AG04450 (cell line): Measurements from ENCODE around the gene HTT. TPM values are rescaled to one million over a fixed set of nuclear protein-coding genes. Genes with fewer than 3 reads are reported as not detected.

Source experiments
- CTCF ChIA-PET: fragments of 300-600, 350-600 bp; formaldehyde crosslinking; extraction: SDS; loops from one replicate; lab custom pipeline; 2022; ENCODE audit warnings: antibody characterized with exemption, inconsistent platforms; lab: Charles Lee
- POLR2A ChIA-PET: fragments of 350-600 bp; formaldehyde crosslinking; extraction: SDS; loops from one replicate; lab custom pipeline; 2021; ENCODE audit warnings: antibody characterized with exemption, inconsistent platforms; lab: Yijun Ruan, JAX
- DNase-seq: peaks from one replicate; pipeline ENCODE4 v3.0.0-alpha.2; 2011; ENCODE audit warnings: low read depth, low spot score
- H3K27ac ChIP-seq: one replicate; pipeline ENCODE4 v1.5.1; 2012; ENCODE audit warnings: low read depth, low read length, control low read depth
- H3K27me3 ChIP-seq: one replicate; pipeline ENCODE4 v1.6.0; 2012; ENCODE audit warnings: low read length; ENCODE audit not compliant: control insufficient read depth, insufficient read depth
- H3K4me3 ChIP-seq: 2 replicates; pipeline ENCODE4 v1.5.1; 2011; ENCODE audit warnings: mild to moderate bottlenecking, low read depth, low read length, control low read depth
- H3K9me3 ChIP-seq: 2 replicates; pipeline ENCODE4 v1.5.1; 2012; ENCODE audit warnings: low read length; ENCODE audit not compliant: control insufficient read depth, insufficient read depth
- polyA plus RNA-seq: library from polyadenylated mRNA; depleted of rRNA; stranded (reverse); fragments of >200 nt; gene quantifications from 2 replicates; pipeline ENCODE4 v1.2.3, GENCODE V29; 2011
- TF ChIP-seq, protein P1 (sequence below): IDR thresholded peaks from 2 replicates; pipeline ENCODE4 v1.5.1; 2011; ENCODE audit warnings: low read depth, low read length, control low read depth, inconsistent platforms

Gene HTT
- polyA plus RNA-seq, 1 experiment: 14.5 TPM

DNA sequence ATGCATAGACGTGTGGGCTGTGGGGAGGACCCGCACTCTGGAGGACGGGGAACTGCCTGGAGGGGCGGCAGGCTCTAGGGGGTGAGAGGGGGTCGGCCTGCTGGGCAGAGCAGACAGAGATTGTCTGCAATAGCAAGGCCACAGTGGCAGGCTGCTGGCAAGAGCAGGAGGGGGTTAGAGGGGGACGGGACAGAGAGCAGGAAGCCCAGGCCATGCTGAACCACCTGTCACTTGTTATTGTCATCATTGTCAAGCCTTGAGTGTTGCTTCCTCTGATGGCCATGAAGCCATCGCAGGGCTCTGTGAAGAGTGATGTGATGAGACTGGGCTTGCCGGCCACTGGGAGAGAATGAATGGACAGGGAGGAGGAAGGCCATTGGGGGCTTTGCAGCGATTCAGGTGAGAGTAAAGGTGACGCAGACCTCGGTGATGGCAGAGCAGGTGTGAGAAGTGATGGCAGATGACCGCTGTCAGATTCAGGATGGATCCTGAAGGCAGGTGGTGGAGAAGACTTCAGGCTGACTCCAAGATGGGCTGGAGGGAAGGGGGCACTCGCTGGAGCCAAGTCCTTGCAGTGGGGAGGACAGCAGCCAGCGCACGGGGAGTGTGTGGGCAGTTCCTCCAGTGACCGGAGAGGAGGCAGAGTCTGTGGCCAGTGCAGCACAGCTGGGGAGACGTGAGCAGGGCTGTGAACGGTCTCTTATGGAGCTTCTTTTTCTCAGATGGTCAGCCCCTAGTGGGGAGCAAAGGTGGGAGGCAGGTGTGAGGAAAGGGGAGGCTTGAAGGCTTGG lies 43.7 kb upstream of the HTT start:
- CTCF ChIA-PET: no interaction called here

DNA sequence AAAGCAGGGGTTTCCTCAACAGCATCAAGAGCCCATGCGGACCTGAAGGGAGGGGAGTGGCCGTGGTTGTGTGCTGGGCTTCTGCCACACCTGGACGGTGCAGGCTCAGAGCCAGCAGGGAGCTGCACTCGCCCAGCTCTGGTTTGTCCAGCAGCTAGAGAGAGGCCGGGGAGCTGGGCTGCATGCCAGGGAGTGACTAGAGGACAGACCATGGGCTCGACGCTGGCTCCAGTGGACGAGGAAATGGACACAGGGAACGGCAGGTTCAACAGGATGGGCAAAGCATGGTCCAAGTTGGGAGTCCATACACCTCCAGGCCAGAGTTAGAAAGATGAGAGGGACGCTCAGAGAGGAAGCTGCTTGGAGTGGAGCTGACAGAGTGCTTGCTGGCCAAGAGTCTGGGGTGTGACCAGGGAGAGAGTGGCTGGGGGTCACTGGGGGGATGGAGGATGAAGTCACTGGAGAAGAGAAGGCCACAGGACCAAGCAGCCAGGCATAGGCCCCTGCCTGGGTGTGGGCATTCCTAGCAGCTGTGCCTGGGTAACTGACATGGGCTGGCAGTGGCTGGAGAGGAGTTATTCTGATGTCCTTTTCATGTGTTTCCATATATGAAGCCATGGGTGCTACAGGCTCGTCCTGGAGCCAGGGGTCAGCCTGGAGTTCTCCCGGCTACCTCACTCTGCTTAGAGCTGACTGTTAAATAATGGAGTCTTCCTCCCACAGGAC lies 43.0 kb upstream of the HTT start:
- TF ChIP-seq, protein P1, sequence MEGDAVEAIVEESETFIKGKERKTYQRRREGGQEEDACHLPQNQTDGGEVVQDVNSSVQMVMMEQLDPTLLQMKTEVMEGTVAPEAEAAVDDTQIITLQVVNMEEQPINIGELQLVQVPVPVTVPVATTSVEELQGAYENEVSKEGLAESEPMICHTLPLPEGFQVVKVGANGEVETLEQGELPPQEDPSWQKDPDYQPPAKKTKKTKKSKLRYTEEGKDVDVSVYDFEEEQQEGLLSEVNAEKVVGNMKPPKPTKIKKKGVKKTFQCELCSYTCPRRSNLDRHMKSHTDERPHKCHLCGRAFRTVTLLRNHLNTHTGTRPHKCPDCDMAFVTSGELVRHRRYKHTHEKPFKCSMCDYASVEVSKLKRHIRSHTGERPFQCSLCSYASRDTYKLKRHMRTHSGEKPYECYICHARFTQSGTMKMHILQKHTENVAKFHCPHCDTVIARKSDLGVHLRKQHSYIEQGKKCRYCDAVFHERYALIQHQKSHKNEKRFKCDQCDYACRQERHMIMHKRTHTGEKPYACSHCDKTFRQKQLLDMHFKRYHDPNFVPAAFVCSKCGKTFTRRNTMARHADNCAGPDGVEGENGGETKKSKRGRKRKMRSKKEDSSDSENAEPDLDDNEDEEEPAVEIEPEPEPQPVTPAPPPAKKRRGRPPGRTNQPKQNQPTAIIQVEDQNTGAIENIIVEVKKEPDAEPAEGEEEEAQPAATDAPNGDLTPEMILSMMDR: no peak
- Histone ChIP-seq H3K4me3 (no peak overlapping the region), H3K27ac (no peak overlapping the region), H3K9me3 (no peaks in the 10 kb centered on the region; the same call in 1 of the 2 replicates), H3K27me3 (peaks cover 22% of the 10 kb centered on the region)
- ChIA-PET POLR2A (interaction anchor here (0.5 kb wide), 1 partner anchor 495 kb away, joined by 3 read pairs; no protein-coding TSS in a partner anchor), CTCF (interaction anchor here (1.4 kb wide), 1 partner anchor 53 kb away, joined by 6 read pairs; no protein-coding TSS in a partner anchor)
- no peak for DNase-seq

More for the DNA sequence above, 43.7 kb upstream of the HTT start:
- Histone ChIP-seq H3K27ac (no peak overlapping the region), H3K9me3 (no peaks in the 10 kb centered on the region; the same call in 1 of the 2 replicates), H3K27me3 (peaks cover 20% of the 10 kb centered on the region), H3K4me3 (no peak overlapping the region)
- DNase-seq: no peak
- TF ChIP-seq, protein P1: no peak
- POLR2A ChIA-PET: no interaction called here

GRCh38 chr4:3034231-3034630 lies 40.2 kb upstream of the HTT start:
- DNase-seq: no peak
- ChIA-PET POLR2A (no interaction called here), CTCF (interaction anchor here (1.3 kb wide), 1 partner anchor 13 kb away, joined by 4 read pairs; no protein-coding TSS in a partner anchor)
- Histone ChIP-seq H3K27me3 (peaks cover 25% of the 10 kb centered on the region), H3K4me3 (no peak overlapping the region), H3K27ac (no peak overlapping the region), H3K9me3 (no peaks in the 10 kb centered on the region; the same call in 1 of the 2 replicates)
- TF ChIP-seq, protein P1: no peak

DNA sequence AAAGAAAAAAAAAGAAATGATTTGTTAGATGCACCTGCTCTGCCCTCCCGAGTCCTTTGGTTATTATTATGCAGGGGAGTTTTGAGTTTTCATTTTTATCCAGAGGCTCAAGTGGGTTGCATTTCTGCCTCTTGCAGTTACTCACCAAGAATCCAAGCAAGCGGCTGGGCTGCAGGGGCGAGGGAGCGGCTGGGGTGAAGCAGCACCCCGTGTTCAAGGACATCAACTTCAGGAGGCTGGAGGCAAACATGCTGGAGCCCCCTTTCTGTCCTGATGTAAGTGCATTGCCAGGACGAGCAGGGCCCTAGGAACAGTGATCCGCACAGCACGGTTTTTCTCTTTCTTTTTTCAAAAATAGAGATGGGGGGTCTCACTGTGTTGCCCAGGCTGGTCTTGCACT lies 39.2 kb upstream of the HTT start:
- no peak for DNase-seq
- peaks cover 25% of the 10 kb centered on the region for H3K27me3 ChIP-seq
- H3K27ac ChIP-seq: no peak overlapping the region
- POLR2A ChIA-PET: no interaction called here
- TF ChIP-seq, protein P1: no peak
- no peak overlapping the region for H3K4me3 ChIP-seq
- H3K9me3 ChIP-seq: no peaks in the 10 kb centered on the region; the same call in 1 of the 2 replicates
- CTCF ChIA-PET: interaction anchor here (0.6 to 1.3 kb wide), 2 partner anchors 12 to 643 kb away, joined by 3 to 4 read pairs; no protein-coding TSS in a partner anchor
